IMR-90 (cell line): Measurements from ENCODE around the gene CARTPT. TPM values are rescaled to one million over a fixed set of nuclear protein-coding genes. Genes with fewer than 3 reads are reported as not detected.

Experiments used
- ATAC-seq: fragments of 200-7000 bp; cut with Tn5 transposase; 2 replicates; pipeline ENCODE4 v1.9.1; 2020; ENCODE audit warnings: low read depth, mild to moderate bottlenecking, moderate library complexity
- BruUV-seq: library from RNA; stranded (reverse); fragments of 400-500 nt; replicated peaks from 2 replicates; lab custom pipeline; 2021; lab: Mats Ljungman, UMichigan
- CTCF ChIA-PET: fragments of 300-600 bp; formaldehyde crosslinking; extraction: SDS; loops from one replicate; lab custom pipeline; 2021; ENCODE audit warnings: antibody characterized with exemption; lab: Yijun Ruan, JAX
- POLR2A ChIA-PET: fragments of 300-600 bp; sonication (Branson Sonifier 250); formaldehyde crosslinking; loops from one replicate; lab custom pipeline; 2022; ENCODE audit warnings: antibody characterized with exemption; ENCODE audit not compliant: unreplicated experiment; lab: Charles Lee
- DNase-seq: peaks from one replicate; pipeline ENCODE4 v3.0.0; 2013
- H2AFZ ChIP-seq: replicated peaks from 2 replicates; pipeline ENCODE3; 2013; ENCODE audit warnings: low read length, mild to moderate bottlenecking; ENCODE audit not compliant: poor library complexity
- H2AK5ac ChIP-seq: 2 replicates; pipeline ENCODE4 v1.6.1; 2013; ENCODE audit warnings: low read depth, low read length, inconsistent platforms
- H2AK9ac ChIP-seq: replicated peaks from 2 replicates; pipeline ENCODE3; 2013; ENCODE audit warnings: mild to moderate bottlenecking, low read depth, low read length, moderate library complexity; ENCODE audit not compliant: poor library complexity
- H2BK120ac ChIP-seq: 2 replicates; pipeline ENCODE4 v1.6.1; 2013; ENCODE audit warnings: low read depth, low read length, inconsistent platforms
- H2BK15ac ChIP-seq: 3 replicates; pipeline ENCODE4 v1.6.1; 2013; ENCODE audit warnings: low read depth, low read length, inconsistent platforms
- H2BK20ac ChIP-seq: 2 replicates; pipeline ENCODE4 v1.6.1; 2013; ENCODE audit warnings: low read depth, mild to moderate bottlenecking, inconsistent platforms, low read length, moderate library complexity
- H2BK5ac ChIP-seq: 2 replicates; pipeline ENCODE4 v1.6.1; 2013; ENCODE audit warnings: mild to moderate bottlenecking, low read depth, low read length, inconsistent platforms; ENCODE audit not compliant: poor library complexity, severe bottlenecking
- H3K14ac ChIP-seq: replicated peaks from 2 replicates; pipeline ENCODE4 v1.6.1; 2013; ENCODE audit warnings: low read depth, low read length, inconsistent platforms
- H3K18ac ChIP-seq: 2 replicates; pipeline ENCODE4 v1.6.1; 2013; ENCODE audit warnings: low read depth, low read length, control low read depth
- H3K23ac ChIP-seq: 2 replicates; pipeline ENCODE4 v1.6.1; 2013; ENCODE audit warnings: low read depth, low read length, inconsistent platforms
- H3K27ac ChIP-seq: 2 replicates; pipeline ENCODE4 v1.5.1; 2013; ENCODE audit warnings: mild to moderate bottlenecking, control low read depth, low read length; ENCODE audit not compliant: insufficient read depth
- H3K27me3 ChIP-seq: 2 replicates; pipeline ENCODE4 v1.6.1; 2013; ENCODE audit warnings: low read length; ENCODE audit not compliant: control insufficient read depth, insufficient read depth
- H3K36me3 ChIP-seq: 2 replicates; pipeline ENCODE4 v1.6.1; 2013; ENCODE audit warnings: low read length, mixed read lengths; ENCODE audit not compliant: control insufficient read depth, insufficient read depth
- H3K4ac ChIP-seq: 2 replicates; pipeline ENCODE4 v1.6.1; 2013; ENCODE audit warnings: low read depth, low read length, inconsistent platforms
- H3K4me1 ChIP-seq: 2 replicates; pipeline ENCODE4 v1.6.1; 2013; ENCODE audit warnings: low read length, mixed read lengths; ENCODE audit not compliant: control insufficient read depth, insufficient read depth
- H3K4me2 ChIP-seq: 2 replicates; pipeline ENCODE4 v1.6.1; 2013; ENCODE audit warnings: low read depth, mild to moderate bottlenecking, control low read depth, low read length, moderate library complexity
- H3K4me3 ChIP-seq: 2 replicates; pipeline ENCODE4 v1.5.1; 2013; ENCODE audit warnings: low read depth, mild to moderate bottlenecking, control low read depth, low read length, moderate library complexity; ENCODE audit not compliant: insufficient read depth
- H3K56ac ChIP-seq: 2 replicates; pipeline ENCODE4 v1.6.1; 2013; ENCODE audit warnings: low read length, inconsistent platforms; ENCODE audit not compliant: insufficient read depth; ENCODE audit errors: extremely low read depth
- H3K79me1 ChIP-seq, 2 experiments: 2 replicates each; pipeline ENCODE4 v1.6.1; 2013; ENCODE audit warnings: low read length in 2 of 2, inconsistent platforms in 1 of 2, low read depth in 1 of 2
- H3K9ac ChIP-seq: 2 replicates; pipeline ENCODE4 v1.6.1; 2013; ENCODE audit warnings: low read depth, low read length, control low read depth
- H3K9me1 ChIP-seq: 2 replicates; pipeline ENCODE4 v1.6.1; 2013; ENCODE audit warnings: low read length, inconsistent platforms; ENCODE audit not compliant: insufficient read depth
- H3K9me3 ChIP-seq: 2 replicates; pipeline ENCODE4 v1.6.1; 2013; ENCODE audit warnings: low read length; ENCODE audit not compliant: control insufficient read depth, insufficient read depth
- H4K20me1 ChIP-seq: 2 replicates; pipeline ENCODE4 v1.6.1; 2013; ENCODE audit warnings: low read length, inconsistent platforms; ENCODE audit not compliant: insufficient read depth
- H4K5ac ChIP-seq: 2 replicates; pipeline ENCODE4 v1.6.1; 2013; ENCODE audit warnings: mild to moderate bottlenecking, low read depth, low read length, control low read depth
- H4K8ac ChIP-seq, 2 experiments: 2 replicates each; pipeline ENCODE4 v1.6.1; 2013; ENCODE audit warnings: low read depth in 2 of 2, low read length in 2 of 2, control low read depth in 1 of 2, inconsistent platforms in 1 of 2
- H4K91ac ChIP-seq: 2 replicates; pipeline ENCODE4 v1.6.1; 2013; ENCODE audit warnings: low read depth, low read length, inconsistent platforms; ENCODE audit not compliant: insufficient read depth
- BHLHE40 ChIP-seq: fragments of 150-350 bp; IDR thresholded peaks from 2 replicates; pipeline ENCODE4 v1.6.1; 2016; ENCODE audit warnings: mild to moderate bottlenecking, low read depth, low read length
- ELK1 ChIP-seq: fragments of 150-350 bp; IDR thresholded peaks from 2 replicates; pipeline ENCODE4 v1.6.1; 2016; ENCODE audit warnings: low read depth, mild to moderate bottlenecking, low read length, moderate library complexity, borderline replicate concordance
- FOS ChIP-seq: fragments of 150-350 bp; IDR thresholded peaks from 2 replicates; pipeline ENCODE4 v1.6.1; 2016; ENCODE audit warnings: low read depth, low read length
- MAFK ChIP-seq: IDR thresholded peaks from 2 replicates; pipeline ENCODE4 v1.6.1; 2012; ENCODE audit warnings: low read depth, low read length, improper control_type of control experiment
- RAD21 ChIP-seq: IDR thresholded peaks from 2 replicates; pipeline ENCODE4 v1.6.1; 2012; ENCODE audit warnings: low read length, improper control_type of control experiment
- RCOR1 ChIP-seq: IDR thresholded peaks from 2 replicates; pipeline ENCODE4 v1.6.1; 2012; ENCODE audit warnings: mild to moderate bottlenecking, low read length, improper control_type of control experiment; ENCODE audit not compliant: insufficient replicate concordance
- SMC3 ChIP-seq: fragments of 150-350 bp; IDR thresholded peaks from 2 replicates; pipeline ENCODE4 v1.6.1; 2016; ENCODE audit warnings: low read depth, mild to moderate bottlenecking, antibody characterized with exemption, low read length, moderate library complexity
- WGBS, 2 experiments: methylation state at CpG; one replicate each; pipeline versions ENCODE4 v1.1.5 to v1.1.7; 2013; ENCODE audit warnings: missing lambda C conversion rate in 2 of 2; ENCODE audit not compliant: insufficient read length in 1 of 2; ENCODE audit errors: extremely low coverage in 2 of 2; 5-methylcytosine and 5-hydroxymethylcytosine counted together
- dilution Hi-C: fragments of 300-500 bp; cut with HindIII; formaldehyde crosslinking; loops from one replicate; pipeline ENCODE4 v1.14.3; 2018; ENCODE audit warnings: low sequenced_read_pairs; ENCODE audit not compliant: unreplicated experiment
- in situ Hi-C: fragments of 300-500 bp; cut with MboI; formaldehyde crosslinking; loops from 3 replicates; pipeline ENCODE4 v1.14.3; 2019; ENCODE audit warnings: low sequenced_read_pairs, inconsistent platforms, mixed read lengths
- intact Hi-C: fragments of 100-400 bp; cut with micrococcal nuclease; formaldehyde crosslinking; loops from 2 replicates; pipeline ENCODE4 v1.10.0; 2022
- polyA plus RNA-seq, 3 experiments: library from polyadenylated mRNA; depleted of rRNA; stranded (reverse); fragments of >200 nt; gene quantifications; 2 replicates each; pipeline ENCODE4 v1.2.3, GENCODE V29; 2012; ENCODE audit warnings: low replicate concordance in 1 of 3
- total RNA-seq: library from RNA; depleted of rRNA; stranded (reverse); fragments of >200 nt; gene quantifications from 2 replicates; pipeline ENCODE4 v1.2.3, GENCODE V29; 2012

CARTPT gene
- total and polyA plus RNA-seq, 2 of the 4 experiments (the other 2 are of a cell fraction), result not detected

GRCh38 chr5:71762826-71763225 lies 43.8 kb downstream of the CARTPT start:
- Histone ChIP-seq H3K56ac (no peak overlapping the region), H3K18ac (no peak overlapping the region), H3K4me3 (no peak overlapping the region), H2BK120ac (no peak overlapping the region), H3K14ac (no peak overlapping the region), H3K4me1 (no peaks in the 10 kb centered on the region), H4K91ac (no peak overlapping the region), H3K9ac (no peak overlapping the region), H3K23ac (no peak overlapping the region), H2BK5ac (no peak overlapping the region), H4K8ac (no peak overlapping the region), H2BK15ac (no peak overlapping the region), H2AK9ac (no peak overlapping the region), H2AFZ (no peak overlapping the region), H2AK5ac (no peak overlapping the region), H2BK20ac (no peak overlapping the region), H3K79me1 (no peaks in the 10 kb centered on the region), H3K36me3 (no peaks in the 10 kb centered on the region), H3K9me3 (no peaks in the 10 kb centered on the region), H3K27me3 (peaks cover 17% of the 10 kb centered on the region), H3K27ac (no peak overlapping the region), H3K4me2 (no peak overlapping the region), H4K5ac (no peak overlapping the region), H3K9me1 (no peaks in the 10 kb centered on the region), H4K20me1 (no peaks in the 10 kb centered on the region), H3K4ac (no peak overlapping the region)
- in situ Hi-C loops (loop anchor here (25.0 kb wide), 1 partner anchor 101 kb away; no protein-coding TSS in a partner anchor), intact Hi-C loops (no loop called here), dilution Hi-C loops (no loop called here)
- ATAC-seq (no peak), DNase-seq (no peak)
- TF ChIP-seq MAFK, result no peak
- TF ChIP-seq BHLHE40, result no peak
- TF ChIP-seq RCOR1, result no peak
- no peak for TF ChIP-seq RAD21
- no peak for TF ChIP-seq SMC3
- no peak for TF ChIP-seq ELK1
- no peak for TF ChIP-seq FOS
- CTCF ChIA-PET, result no interaction called here
- POLR2A ChIA-PET, result no interaction called here
- BruUV-seq, result no TSS peak
- no CpG with 5 or more reads among the region's 5 CpGs for WGBS, 2 experiments
